GM19240 (cell line): ENCODE data around the gene TYK2.
A peak's percentile ranks its signal among the peaks of the same experiment; 100 is the strongest.

Source experiments
- DNase-seq: peaks from one replicate; pipeline ENCODE4 v3.0.0; 2011; ENCODE audit warnings: low spot score; ENCODE audit not compliant: insufficient read length

TYK2 gene

DNA sequence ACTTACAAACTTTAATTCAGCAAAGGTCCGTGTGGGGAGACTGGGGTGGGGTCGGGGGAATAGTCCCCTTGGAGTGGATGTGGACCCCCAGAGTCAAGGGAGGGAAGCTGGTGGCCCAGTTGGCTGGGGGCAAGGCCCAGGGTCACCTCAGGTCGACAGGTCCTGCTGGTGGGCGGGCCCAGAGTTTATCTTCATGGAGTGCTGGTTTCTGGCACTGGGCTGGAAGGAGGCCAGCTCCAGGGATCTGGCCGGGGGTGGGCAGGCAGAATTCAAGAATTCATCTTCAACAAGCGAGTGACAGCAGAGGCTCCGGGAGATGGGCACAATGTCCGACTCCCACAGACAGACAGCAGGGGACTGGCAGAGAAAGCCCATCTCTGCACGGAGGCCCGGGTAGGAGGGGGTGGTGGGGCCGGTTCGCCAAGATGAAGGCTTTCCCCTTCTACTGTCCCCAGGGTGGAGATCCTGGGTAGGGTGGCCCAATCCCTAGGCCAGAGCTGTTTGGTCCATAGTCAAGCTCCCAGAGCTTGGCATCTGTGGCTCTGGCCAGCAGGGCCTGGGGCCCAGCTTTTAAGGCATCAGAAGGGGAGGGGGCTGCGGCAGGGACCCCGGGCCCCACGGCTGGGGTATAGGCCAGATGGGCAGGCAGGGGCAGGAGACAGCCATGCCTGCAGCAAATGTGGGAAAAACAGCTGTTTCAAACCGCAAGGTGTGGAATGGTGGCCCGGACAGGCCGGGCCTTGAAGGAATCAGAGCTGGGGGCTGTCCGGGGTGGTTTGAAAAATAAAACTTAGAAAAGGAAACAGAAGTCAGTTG lies 63.9 kb downstream of the TYK2 start:
- DNase-seq, result no peak

DNA sequence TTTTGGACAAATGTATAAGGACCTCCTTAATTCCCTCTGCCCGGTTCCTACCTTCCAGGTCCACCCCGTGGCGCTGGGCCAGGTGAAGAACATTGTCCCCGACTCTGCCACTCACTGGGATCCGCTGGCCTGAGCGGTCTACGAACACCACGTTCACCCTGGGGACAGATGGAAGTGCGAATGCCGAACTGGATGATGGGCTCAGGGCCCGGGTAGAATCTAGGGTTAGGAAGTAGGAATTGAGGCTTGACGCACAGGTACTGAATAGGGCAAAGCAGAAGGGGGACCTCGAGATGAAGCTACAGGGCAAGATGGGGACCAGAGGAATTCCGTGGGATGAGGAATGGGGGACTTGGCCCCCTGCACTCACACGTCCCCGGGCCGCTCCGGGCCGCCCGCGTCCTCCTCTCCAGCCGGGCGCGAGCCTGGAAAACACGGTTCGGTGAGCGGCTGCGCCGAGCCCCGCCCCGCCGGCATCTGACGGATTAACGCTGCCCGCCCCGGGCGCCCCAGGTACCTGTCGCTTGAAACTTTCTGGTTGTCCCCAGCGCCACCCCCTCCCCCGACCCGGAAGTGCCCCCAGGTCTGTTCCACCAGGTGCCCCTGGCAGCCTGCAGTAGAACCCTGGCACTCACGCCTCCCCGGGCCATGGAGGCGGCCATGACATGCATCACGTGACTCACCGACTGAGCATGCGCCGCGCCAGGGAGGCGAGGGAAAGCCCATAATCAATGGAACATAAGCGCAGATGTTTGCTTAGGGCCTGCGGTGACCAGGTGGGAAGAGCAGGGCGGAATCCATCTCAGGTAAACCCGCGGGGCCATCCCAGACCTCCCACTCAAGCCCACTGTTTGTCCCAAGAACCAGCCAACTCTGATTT lies 64.8 kb downstream of the TYK2 start, which contains the start of gene FDX2:
Gene FDX2, minus strand, starts transcription at position 681 of the 880 bp plus-strand sequence. Its CDS starts 19 bp downstream, at position 662.
- peak; percentile 95 for DNase-seq

DNA sequence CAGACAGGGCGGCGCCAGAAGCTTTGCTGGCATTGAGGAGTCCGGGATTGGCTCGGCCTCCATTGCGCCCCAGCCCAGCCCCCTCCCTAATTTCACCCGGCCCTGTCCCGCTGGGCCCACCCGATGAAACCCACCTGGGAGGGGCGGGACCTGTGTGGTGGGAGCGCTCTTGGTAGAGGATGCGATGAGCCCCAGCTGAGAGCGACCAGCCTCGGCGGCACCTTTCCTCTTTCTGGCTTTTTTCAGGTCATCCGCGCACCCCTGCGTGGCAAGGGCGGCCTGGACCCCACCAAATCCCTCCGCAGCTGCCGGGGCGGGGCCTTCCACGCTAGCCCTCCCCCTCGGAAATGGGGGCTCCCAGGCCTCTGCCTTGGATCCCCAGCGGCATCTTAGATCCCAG lies 70.9 kb downstream of the TYK2 start, which contains the start of gene ZGLP1:
Gene ZGLP1, minus strand, starts transcription at position 393 of the 400 bp plus-strand sequence.
- no peak for DNase-seq

DNA sequence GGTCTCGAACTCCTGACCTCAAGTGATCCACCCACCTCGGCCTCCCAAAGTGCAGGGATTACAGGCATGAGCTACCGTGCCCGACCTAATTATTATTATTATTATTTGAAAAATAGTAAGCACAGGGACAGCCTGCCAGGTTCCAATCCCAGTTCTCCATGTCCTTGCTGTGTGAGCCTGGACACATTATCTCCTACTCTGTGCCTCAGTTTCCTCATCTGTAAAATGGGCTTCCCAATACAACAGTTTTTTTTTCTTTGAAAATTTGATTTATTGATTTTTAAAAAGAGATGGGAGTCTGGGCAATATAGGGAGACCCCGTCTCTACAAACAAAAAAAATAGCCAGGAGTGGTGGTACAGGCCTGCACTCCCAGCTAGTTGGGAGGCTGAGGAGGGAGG lies 74.0 kb downstream of the TYK2 start:
- DNase-seq, result no peak

DNA sequence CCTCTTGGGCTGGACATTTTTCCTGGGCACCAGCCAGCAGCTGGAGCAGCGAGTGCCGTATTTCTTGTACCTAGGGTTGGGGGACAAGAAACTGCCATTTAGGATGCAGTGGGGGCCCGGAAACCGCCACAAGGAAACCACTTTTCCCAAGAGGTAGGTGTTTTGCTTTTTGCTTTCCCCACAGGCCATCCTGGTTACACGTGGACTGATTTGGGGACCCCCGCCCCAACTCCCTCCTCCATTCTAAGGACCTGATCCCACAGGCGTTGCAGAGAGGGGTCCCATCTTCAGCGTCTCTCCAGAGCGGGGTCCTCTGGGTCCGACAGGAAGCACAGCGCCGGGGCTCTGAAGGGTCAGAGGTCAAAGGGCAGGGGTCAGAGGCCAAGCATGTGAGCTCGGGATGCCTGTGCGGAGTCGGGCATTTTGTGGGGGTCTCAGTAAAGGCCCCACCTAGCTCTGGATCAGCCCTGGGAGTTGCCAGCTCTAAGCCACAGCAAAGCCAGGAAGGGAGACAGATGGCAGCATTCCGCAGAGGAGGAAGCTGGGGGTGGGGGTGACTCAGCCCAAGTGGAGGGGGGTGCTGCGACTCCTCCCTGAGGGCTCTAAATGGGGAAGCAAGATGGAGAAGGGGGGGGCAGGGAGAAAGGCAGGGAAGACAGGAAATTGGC lies 75.1 kb downstream of the TYK2 start:
- DNase-seq, result no peak
